Glutamatergic neuron (in vitro differentiated cells): ENCODE data around the gene CTPS2. TPM values are rescaled to one million over a fixed set of nuclear protein-coding genes. Genes with fewer than 3 reads are reported as not detected.

ENCODE experiments used
- DNase-seq: peaks from one replicate; pipeline ENCODE4 v3.0.0; 2022
- H3K27ac Mint-ChIP-seq: one replicate; pipeline ENCODE4 v1.8.0; 2020; ENCODE audit warnings: mild to moderate bottlenecking, mixed read lengths, inconsistent platforms; ENCODE audit not compliant: unreplicated experiment
- H3K27me3 Mint-ChIP-seq: one replicate; pipeline ENCODE4 v1.8.0; 2020; ENCODE audit warnings: mild to moderate bottlenecking, moderate library complexity, mixed read lengths, inconsistent platforms; ENCODE audit not compliant: unreplicated experiment
- H3K36me3 Mint-ChIP-seq: one replicate; pipeline ENCODE4 v1.8.0; 2020; ENCODE audit warnings: mild to moderate bottlenecking, mixed read lengths, inconsistent platforms; ENCODE audit not compliant: unreplicated experiment
- H3K4me1 Mint-ChIP-seq: one replicate; pipeline ENCODE4 v1.8.0; 2020; ENCODE audit warnings: mild to moderate bottlenecking, low read depth, mixed read lengths, inconsistent platforms; ENCODE audit not compliant: unreplicated experiment
- H3K4me3 Mint-ChIP-seq: one replicate; pipeline ENCODE4 v1.8.0; 2020; ENCODE audit warnings: mild to moderate bottlenecking, mixed read lengths, inconsistent platforms; ENCODE audit not compliant: unreplicated experiment
- H3K9me3 Mint-ChIP-seq: one replicate; pipeline ENCODE4 v1.8.0; 2020; ENCODE audit warnings: mild to moderate bottlenecking, moderate library complexity, mixed read lengths, inconsistent platforms; ENCODE audit not compliant: unreplicated experiment
- total RNA-seq: library from RNA; stranded (reverse); fragmentation: NEBNext Ultra II Directional; extraction: Animal tissue kit (Norgen Biotek cat#: 25700); gene quantifications from one replicate; pipeline ENCODE4 v1.2.1, GENCODE V29; 2021; ENCODE audit not compliant: unreplicated experiment
- TF ChIP-seq, protein P1 (sequence below): fragments of 200-600 bp; sonication (generic); IDR thresholded peaks from one replicate; pipeline ENCODE4 v1.5.0; 2021; ENCODE audit not compliant: partially characterized antibody, unreplicated experiment

The CTPS2 gene
- total RNA-seq, 1 donor from 2014 or later: 29.0 TPM

DNA sequence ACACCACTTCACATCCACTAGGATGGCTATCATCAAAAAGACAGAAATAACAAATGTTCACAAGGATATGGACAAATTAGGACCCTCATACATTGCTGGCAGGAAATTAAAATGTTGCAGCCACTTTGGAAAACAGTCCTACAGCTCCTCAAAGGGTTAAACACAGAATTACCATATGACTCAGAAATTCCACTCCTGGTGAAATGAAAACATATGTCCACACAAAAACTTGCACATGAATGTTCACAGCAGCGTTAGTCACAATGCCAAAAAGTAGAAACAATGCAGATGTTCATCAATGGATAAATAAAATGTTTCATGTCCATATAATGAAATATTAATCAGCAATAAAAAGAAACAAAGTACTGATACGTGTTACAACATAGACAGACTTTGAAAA is 47.4 kb downstream of the CTPS2 start:
- Mint-ChIP-seq H3K36me3 (no peaks in the 10 kb centered on the region), H3K27ac (no peak overlapping the region), H3K4me3 (no peak overlapping the region), H3K9me3 (peaks cover 2% of the 10 kb centered on the region), H3K4me1 (peaks cover 5% of the 10 kb centered on the region), H3K27me3 (peaks cover 2% of the 10 kb centered on the region)
- TF ChIP-seq, protein P1, sequence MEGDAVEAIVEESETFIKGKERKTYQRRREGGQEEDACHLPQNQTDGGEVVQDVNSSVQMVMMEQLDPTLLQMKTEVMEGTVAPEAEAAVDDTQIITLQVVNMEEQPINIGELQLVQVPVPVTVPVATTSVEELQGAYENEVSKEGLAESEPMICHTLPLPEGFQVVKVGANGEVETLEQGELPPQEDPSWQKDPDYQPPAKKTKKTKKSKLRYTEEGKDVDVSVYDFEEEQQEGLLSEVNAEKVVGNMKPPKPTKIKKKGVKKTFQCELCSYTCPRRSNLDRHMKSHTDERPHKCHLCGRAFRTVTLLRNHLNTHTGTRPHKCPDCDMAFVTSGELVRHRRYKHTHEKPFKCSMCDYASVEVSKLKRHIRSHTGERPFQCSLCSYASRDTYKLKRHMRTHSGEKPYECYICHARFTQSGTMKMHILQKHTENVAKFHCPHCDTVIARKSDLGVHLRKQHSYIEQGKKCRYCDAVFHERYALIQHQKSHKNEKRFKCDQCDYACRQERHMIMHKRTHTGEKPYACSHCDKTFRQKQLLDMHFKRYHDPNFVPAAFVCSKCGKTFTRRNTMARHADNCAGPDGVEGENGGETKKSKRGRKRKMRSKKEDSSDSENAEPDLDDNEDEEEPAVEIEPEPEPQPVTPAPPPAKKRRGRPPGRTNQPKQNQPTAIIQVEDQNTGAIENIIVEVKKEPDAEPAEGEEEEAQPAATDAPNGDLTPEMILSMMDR: no peak
- no peak for DNase-seq

DNA sequence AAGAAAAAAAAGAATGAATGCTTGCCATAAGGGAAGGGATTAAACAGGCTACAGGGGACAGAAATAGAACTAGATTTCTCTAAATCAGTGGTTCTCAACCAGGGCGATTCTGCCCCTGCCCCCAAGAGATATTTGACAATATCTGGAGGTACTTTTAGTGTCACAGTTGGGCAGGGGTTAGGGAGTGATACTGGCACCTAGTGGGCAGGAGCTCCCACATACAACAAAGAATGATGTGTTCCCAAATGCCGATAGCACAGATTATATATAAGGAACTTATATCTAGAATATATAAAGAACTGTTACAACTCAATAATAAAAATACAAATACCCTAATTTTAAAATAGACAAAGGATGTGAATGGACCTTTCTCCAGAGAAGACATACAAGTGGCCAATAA is 47.8 kb downstream of the CTPS2 start:
- H3K27ac Mint-ChIP-seq: no peak overlapping the region
- peaks cover 2% of the 10 kb centered on the region for H3K9me3 Mint-ChIP-seq
- H3K4me1 Mint-ChIP-seq: peaks cover 5% of the 10 kb centered on the region
- no peaks in the 10 kb centered on the region for H3K36me3 Mint-ChIP-seq
- TF ChIP-seq, protein P1: no peak
- H3K27me3 Mint-ChIP-seq: peaks cover 2% of the 10 kb centered on the region
- H3K4me3 Mint-ChIP-seq: no peak overlapping the region
- no peak for DNase-seq

DNA sequence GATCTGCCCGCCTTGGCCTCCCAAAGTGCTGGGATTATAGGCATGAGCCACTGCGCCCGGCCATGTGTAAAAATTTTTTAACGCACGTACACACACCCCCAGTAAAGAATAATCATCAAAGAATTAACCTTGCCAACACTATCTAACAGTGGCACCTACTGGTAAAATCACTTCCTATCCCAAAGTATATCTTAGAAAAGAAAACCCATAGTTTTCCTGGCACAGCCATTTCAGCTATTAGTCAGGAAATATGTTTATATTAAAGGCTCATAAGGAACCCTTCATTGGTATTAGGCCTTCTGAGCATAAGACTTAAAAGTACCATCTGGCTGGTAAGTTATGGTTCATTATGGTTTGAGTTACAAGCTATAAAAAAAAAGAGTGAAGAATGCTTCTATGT is 48.4 kb downstream of the CTPS2 start:
- TF ChIP-seq, protein P1: no peak
- Mint-ChIP-seq H3K4me1 (peaks cover 2% of the 10 kb centered on the region), H3K27ac (no peak overlapping the region), H3K4me3 (no peak overlapping the region), H3K27me3 (peaks cover 2% of the 10 kb centered on the region), H3K36me3 (no peaks in the 10 kb centered on the region), H3K9me3 (peaks cover under 1% of the 10 kb centered on the region)
- no peak for DNase-seq

DNA sequence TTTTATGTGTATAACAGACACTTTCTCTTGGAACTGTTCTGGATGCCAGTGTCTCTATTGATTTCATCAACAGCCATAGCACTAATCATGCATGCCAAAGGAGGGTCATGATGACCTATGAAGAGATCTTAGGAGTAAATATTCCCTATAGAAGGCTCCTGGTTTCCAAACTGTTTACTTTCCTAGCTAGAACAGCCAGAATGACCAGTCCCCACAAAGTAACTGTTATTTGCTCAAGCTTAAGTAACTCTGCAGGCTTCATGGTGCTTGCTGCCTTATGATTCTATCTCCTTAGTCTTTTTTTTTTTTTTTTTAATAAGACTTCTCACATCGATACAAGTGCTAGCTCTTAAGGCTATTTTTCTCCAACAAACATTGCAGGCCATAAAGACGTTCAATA is 50.1 kb downstream of the CTPS2 start:
- Mint-ChIP-seq H3K9me3 (no peaks in the 10 kb centered on the region), H3K36me3 (no peaks in the 10 kb centered on the region)
- no peak for DNase-seq

DNA sequence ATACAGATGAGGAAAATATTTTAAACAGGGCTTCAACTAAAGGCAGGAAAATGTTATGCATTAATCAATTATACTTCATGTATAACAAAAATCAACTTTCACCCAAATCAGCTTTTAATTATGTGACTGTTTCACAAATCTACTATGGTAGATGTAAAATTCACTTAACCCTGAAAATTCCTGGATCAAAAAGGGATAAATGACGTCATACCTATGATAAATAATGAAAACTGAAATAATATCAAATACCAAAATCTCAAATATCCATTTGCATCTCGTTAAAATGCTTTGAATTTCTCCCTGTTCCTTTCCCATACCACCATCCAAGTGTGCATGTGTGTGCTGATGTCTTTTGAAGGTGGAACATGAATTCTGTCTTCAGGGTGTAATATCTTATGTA is 51.0 kb downstream of the CTPS2 start:
- Mint-ChIP-seq H3K36me3 (no peaks in the 10 kb centered on the region), H3K4me3 (no peak overlapping the region), H3K27ac (no peak overlapping the region), H3K27me3 (peaks cover 2% of the 10 kb centered on the region), H3K4me1 (no peaks in the 10 kb centered on the region), H3K9me3 (no peaks in the 10 kb centered on the region)
- no peak for DNase-seq
- TF ChIP-seq, protein P1: no peak

More for the DNA sequence above, 50.1 kb downstream of the CTPS2 start:
- no peaks in the 10 kb centered on the region for H3K4me1 Mint-ChIP-seq
- H3K4me3 Mint-ChIP-seq: no peak overlapping the region
- no peak overlapping the region for H3K27ac Mint-ChIP-seq
- peaks cover 2% of the 10 kb centered on the region for H3K27me3 Mint-ChIP-seq
- TF ChIP-seq, protein P1: no peak
